ENCODE data around the gene CLBA1. TPM values are rescaled to one million over a fixed set of nuclear protein-coding genes. Genes with fewer than 3 reads are reported as not detected.
"Not testable (repeated sequence)": the region's sequence is repeated elsewhere in the genome, so short reads cannot be mapped to it uniquely, and the experiment has no call there.

The CLBA1 gene
- total RNA-seq, 1 donor from 2014 or later: 2.5 TPM

- intact Hi-C loops (cut with micrococcal nuclease): no loop called here
- no peak overlapping the region for H3K4me3 Mint-ChIP-seq
- H3K27me3 Mint-ChIP-seq: peaks cover 5% of the 10 kb centered on the region
- no peak for DNase-seq
- no peak overlapping the region for H3K27ac Mint-ChIP-seq
- peaks cover 27% of the 10 kb centered on the region for H3K4me1 Mint-ChIP-seq
- no peaks in the 10 kb centered on the region for H3K9me3 Mint-ChIP-seq
- peaks cover 3% of the 10 kb centered on the region for H3K36me3 Mint-ChIP-seq (ENCODE audit: low read depth)
Measured at GRCh38 chr14:105029402-105029801, 43.8 kb downstream of the CLBA1 start.

DNA sequence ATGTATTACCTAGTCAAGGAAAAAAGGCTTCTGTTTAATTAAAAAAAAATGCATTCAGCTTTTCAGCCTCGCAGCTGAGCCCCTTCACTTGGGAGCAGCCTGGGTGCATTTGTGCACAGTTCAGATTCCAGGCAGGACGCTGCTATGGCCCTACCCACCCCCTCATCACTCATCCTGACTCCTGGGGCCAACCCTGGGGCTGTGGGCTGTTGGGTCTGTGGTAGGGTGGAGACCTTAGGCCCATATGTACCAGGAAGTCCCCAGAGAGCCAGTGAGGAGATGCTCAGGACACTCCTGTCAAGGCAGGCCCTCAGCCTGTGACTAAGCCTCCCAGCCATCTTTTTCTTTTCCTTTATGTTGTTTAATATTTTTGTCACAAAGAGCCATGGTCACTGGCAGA lies 44.6 kb downstream of the CLBA1 start:
- Mint-ChIP-seq H3K4me1 (peaks cover 22% of the 10 kb centered on the region), H3K4me3 (no peak overlapping the region), H3K36me3 (ENCODE audit: low read depth) (peaks cover 3% of the 10 kb centered on the region), H3K9me3 (no peaks in the 10 kb centered on the region), H3K27me3 (peaks cover 6% of the 10 kb centered on the region), H3K27ac (no peak overlapping the region)
- no peak for DNase-seq
- intact Hi-C loops (cut with micrococcal nuclease): no loop called here

- Mint-ChIP-seq H3K27ac (no peak overlapping the region), H3K27me3 (peaks cover 6% of the 10 kb centered on the region), H3K4me1 (peaks cover 17% of the 10 kb centered on the region), H3K36me3 (ENCODE audit: low read depth) (peaks cover 3% of the 10 kb centered on the region), H3K4me3 (no peak overlapping the region), H3K9me3 (no peaks in the 10 kb centered on the region)
- intact Hi-C loops (cut with micrococcal nuclease): no loop called here
- no peak for DNase-seq
Measured at GRCh38 chr14:105030836-105031396, 45.3 kb downstream of the CLBA1 start.

- intact Hi-C loops (cut with micrococcal nuclease); H3K4me3 Mint-ChIP-seq; H3K4me1 Mint-ChIP-seq; H3K27me3 Mint-ChIP-seq; H3K36me3 Mint-ChIP-seq (ENCODE audit: low read depth); H3K9me3 Mint-ChIP-seq; H3K27ac Mint-ChIP-seq; DNase-seq: not testable (repeated sequence)
Measured at GRCh38 chr14:105032451-105032901, 46.9 kb downstream of the CLBA1 start.

DNA sequence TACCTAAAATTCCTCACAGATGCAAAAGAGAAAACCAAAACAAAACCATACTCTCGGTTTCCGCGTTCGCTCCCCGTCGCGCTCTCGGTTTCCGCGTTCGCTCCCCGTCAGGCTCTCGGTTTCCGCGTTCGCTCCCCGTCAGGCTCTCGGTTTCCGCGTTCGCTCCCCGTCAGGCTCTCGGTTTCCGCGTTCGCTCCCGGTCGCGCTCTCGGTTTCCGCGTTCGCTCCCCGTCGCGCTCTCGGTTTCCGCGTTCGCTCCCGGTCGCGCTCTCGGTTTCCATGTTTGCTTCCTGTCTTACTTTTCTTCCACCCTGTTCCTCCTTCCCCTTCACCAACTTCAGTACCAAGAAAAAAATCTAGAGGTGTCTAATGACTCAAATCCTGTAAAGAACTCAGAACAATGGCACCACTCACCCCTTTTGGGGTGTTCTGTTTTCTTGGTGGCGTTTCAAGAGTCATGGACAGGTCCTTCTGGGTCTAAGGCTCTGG lies 47.9 kb downstream of the CLBA1 start:
- H3K4me1 Mint-ChIP-seq; DNase-seq; intact Hi-C loops (cut with micrococcal nuclease); H3K27me3 Mint-ChIP-seq; H3K27ac Mint-ChIP-seq; H3K36me3 Mint-ChIP-seq (ENCODE audit: low read depth); H3K9me3 Mint-ChIP-seq: not testable (repeated sequence)
- peak overlapping the region; percentile 64 for H3K4me3 Mint-ChIP-seq

DNA sequence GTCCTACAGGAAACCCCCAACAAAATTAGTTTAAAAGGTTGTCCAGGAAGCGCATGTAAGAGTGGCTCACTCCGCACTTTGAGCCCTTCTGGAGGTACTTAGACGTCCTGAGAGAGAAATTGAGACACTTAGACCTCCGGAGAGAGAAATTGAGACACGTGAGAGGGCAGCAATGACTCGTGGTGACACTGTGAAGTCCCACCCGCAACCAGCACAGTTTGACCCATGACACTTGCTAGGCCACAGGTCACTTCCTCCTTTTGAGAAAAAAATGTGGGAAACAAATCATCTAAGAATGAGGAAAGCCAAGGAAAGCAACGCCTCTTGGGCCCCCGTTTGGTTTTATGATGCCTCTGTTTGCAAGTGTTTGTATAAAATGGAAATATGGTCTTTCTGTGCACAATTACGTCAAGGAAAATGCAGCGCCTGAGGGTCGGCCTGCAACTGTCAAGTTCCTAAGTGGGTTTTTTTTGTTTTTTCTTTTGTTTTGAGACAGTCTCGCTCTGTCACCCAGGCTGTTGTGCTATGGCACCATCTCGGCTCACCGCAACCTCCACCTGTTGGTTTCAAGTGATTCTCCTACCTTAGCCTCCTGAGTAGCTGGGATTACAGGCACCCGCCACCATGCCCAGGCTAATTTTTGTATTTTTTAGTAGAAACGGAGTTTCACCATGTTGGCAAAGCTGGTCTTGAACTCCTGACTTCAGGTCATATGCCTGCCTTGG lies 48.9 kb downstream of the CLBA1 start:
- peaks cover 7% of the 10 kb centered on the region for H3K4me1 Mint-ChIP-seq
- intact Hi-C loops (cut with micrococcal nuclease): no loop called here
- no peaks in the 10 kb centered on the region for H3K9me3 Mint-ChIP-seq
- no peaks in the 10 kb centered on the region for H3K36me3 Mint-ChIP-seq (ENCODE audit: low read depth)
- peaks cover 11% of the 10 kb centered on the region for H3K27me3 Mint-ChIP-seq
- H3K4me3 Mint-ChIP-seq: no peak overlapping the region
- no peak for DNase-seq
- no peak overlapping the region for H3K27ac Mint-ChIP-seq

GRCh38 chr14:105035616-105036015 lies 50.0 kb downstream of the CLBA1 start:
- H3K27me3 Mint-ChIP-seq: peaks cover 11% of the 10 kb centered on the region
- intact Hi-C loops (cut with micrococcal nuclease); H3K4me1 Mint-ChIP-seq; H3K36me3 Mint-ChIP-seq (ENCODE audit: low read depth); H3K4me3 Mint-ChIP-seq; DNase-seq; H3K9me3 Mint-ChIP-seq; H3K27ac Mint-ChIP-seq: not testable (repeated sequence)

- no peak overlapping the region for H3K4me3 Mint-ChIP-seq
- H3K9me3 Mint-ChIP-seq: no peaks in the 10 kb centered on the region
Measured at GRCh38 chr14:105039458-105040205, 54.0 kb downstream of the CLBA1 start.

DNA sequence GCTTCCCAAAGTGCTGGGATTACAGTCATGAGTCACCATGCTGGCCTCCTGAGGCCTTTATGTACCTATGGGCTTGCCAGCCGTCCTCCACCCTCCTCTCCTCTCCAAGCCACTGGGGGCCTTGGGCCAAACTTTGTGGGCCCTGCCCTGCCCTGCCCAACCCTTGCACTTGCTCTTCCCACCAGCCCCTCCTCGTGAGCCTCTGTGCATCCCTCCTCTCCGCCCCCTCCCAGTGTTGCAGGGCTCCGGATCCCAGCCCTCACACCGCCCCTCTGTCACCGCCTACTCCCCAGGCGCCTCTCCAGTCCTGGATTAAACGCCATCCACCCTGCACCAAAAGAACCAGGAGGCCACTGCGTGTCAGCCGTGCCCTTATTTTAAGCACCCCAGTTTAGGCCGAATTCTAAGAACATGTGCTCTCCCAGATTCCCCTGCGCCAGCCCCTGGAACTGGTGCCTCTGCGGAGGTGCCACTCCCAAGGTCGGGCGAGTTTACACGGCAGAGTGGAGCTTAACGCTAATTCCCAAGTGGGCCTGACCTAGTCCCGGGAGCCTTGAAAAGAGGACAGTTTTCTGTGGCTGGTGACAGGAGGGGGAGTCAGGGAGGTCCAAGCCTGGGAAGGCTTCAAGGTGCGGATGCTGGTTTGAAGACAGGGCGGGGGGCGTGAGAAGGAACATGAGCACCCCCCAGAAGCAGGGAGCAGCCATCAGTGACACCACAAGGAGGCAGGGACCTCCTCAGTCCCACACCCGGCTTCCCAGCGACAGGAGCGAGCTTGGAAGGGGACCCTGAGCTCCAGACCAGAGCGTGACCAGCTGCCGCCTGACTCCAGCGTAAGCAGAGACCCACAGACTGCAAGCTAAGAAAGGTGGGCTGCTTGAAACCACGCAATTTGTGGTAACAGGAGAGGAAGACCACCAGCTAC lies 56.5 kb downstream of the CLBA1 start:
- Mint-ChIP-seq H3K4me3 (no peak overlapping the region), H3K9me3 (no peaks in the 10 kb centered on the region), H3K36me3 (ENCODE audit: low read depth) (peaks cover 4% of the 10 kb centered on the region), H3K27ac (no peak overlapping the region), H3K27me3 (peaks cover 8% of the 10 kb centered on the region), H3K4me1 (peaks cover 9% of the 10 kb centered on the region)
- no peak for DNase-seq
- intact Hi-C loops (cut with micrococcal nuclease): no loop called here

More at GRCh38 chr14:105039458-105040205, 54.0 kb downstream of the CLBA1 start:
- Mint-ChIP-seq H3K36me3 (ENCODE audit: low read depth) (peaks cover 2% of the 10 kb centered on the region), H3K27ac (no peak overlapping the region), H3K27me3 (peaks cover 9% of the 10 kb centered on the region), H3K4me1 (peaks cover under 1% of the 10 kb centered on the region)
- intact Hi-C loops (cut with micrococcal nuclease): no loop called here
- no peak for DNase-seq

- Mint-ChIP-seq H3K4me1 (peaks cover 9% of the 10 kb centered on the region), H3K9me3 (no peaks in the 10 kb centered on the region), H3K27me3 (peaks cover 8% of the 10 kb centered on the region), H3K36me3 (ENCODE audit: low read depth) (peaks cover 4% of the 10 kb centered on the region), H3K4me3 (no peak overlapping the region), H3K27ac (no peak overlapping the region)
- intact Hi-C loops (cut with micrococcal nuclease): no loop called here
- no peak for DNase-seq
Measured at GRCh38 chr14:105042813-105043212, 57.2 kb downstream of the CLBA1 start.

DNA sequence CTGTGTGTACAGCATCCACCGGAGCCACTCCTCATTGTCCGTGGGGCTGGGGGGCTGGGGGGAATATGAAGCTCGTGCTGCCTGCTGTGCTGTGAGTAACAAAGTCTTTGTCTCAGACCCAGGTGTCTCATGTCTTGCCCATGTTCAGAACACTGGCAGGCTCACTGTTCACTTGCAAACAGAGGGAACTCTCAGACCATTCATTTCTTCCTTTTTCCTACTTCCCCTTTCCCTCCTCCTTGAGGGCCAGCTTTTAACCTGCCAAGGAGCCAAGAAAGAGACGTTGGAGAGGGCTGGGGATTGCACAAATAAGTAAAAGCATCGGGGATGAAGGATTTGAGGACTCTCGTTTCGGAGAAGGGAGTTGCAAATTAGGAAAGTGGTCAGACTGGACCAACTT lies 58.1 kb downstream of the CLBA1 start:
- Mint-ChIP-seq H3K4me3 (no peak overlapping the region), H3K9me3 (no peaks in the 10 kb centered on the region), H3K4me1 (peaks cover 9% of the 10 kb centered on the region), H3K27me3 (peaks cover 5% of the 10 kb centered on the region), H3K27ac (no peak overlapping the region), H3K36me3 (ENCODE audit: low read depth) (peaks cover 4% of the 10 kb centered on the region)
- intact Hi-C loops (cut with micrococcal nuclease): no loop called here
- no peak for DNase-seq

Data from activated CD4-positive, alpha-beta T cell treated with anti-CD3 and anti-CD28 coated beads, Interleukin-2, amount 10 ng/mL, durations not matched to agents 24 days and 14 days (primary cell).